ENCODE data around the gene CADM1.

- TF ChIP-seq CTCF (IDR thresholded peaks at IDR 0.05 in 2 of 3, conservative IDR thresholded peaks at IDR 0.05 in 1 of 3; ENCODE audit: borderline replicate concordance in 1 of 3, insufficient read depth in 1 of 3, low read depth in 2 of 3, low read length in 2 of 3) (no peak), POLR2A (IDR thresholded peaks at IDR 0.05; ENCODE audit: borderline replicate concordance, extremely low read depth, insufficient read depth, insufficient read length) (no peak), EZH2 (IDR thresholded peaks at IDR 0.05) (no peak), SRF (IDR thresholded peaks at IDR 0.05; ENCODE audit: low read depth) (no peak), EZH2phosphoT487 (IDR thresholded peaks at IDR 0.05; ENCODE audit: borderline replicate concordance) (no peak), RAD21 (IDR thresholded peaks at IDR 0.05; ENCODE audit: low read depth) (no peak), ELF1 (IDR thresholded peaks at IDR 0.05; ENCODE audit: borderline replicate concordance, low read depth) (no peak), ZBTB33 (IDR thresholded peaks at IDR 0.05; ENCODE audit: extremely low read depth, insufficient replicate concordance, low read length) (no peak), ZNF274 (IDR thresholded peaks at IDR 0.05; ENCODE audit: low read depth, low read length) (no peak), JUND (IDR thresholded peaks at IDR 0.05) (no peak), POLR2AphosphoS5 (IDR thresholded peaks at IDR 0.05; ENCODE audit: low read depth, low read length) (no peak), SIN3A (IDR thresholded peaks at IDR 0.05; ENCODE audit: low read depth) (no peak), MAX (IDR thresholded peaks at IDR 0.05) (no peak), SP1 (IDR thresholded peaks at IDR 0.05; ENCODE audit: low read depth) (no peak)
Observed at GRCh38 chr11:115188188-115188897, 315.9 kb downstream of the CADM1 start.

Measured in HCT116 (cell line).